Neural cell (in vitro differentiated cells): ENCODE measurements around the gene PLD3. TPM values are rescaled to one million over a fixed set of nuclear protein-coding genes. Genes with fewer than 3 reads are reported as not detected.

ENCODE experiments used
- H2AFZ ChIP-seq: fragments of 200-600, 300-800 bp; sonication (generic), shearing (Covaris generic); 2 replicates; pipeline ENCODE4 v1.6.0; 2014; ENCODE audit warnings: low read depth, mild to moderate bottlenecking, antibody characterized with exemption, low read length, moderate library complexity
- H3F3A ChIP-seq: fragments of 200-600 bp; shearing (Covaris generic); 2 replicates; pipeline ENCODE4 v1.6.1; 2016; ENCODE audit warnings: mild to moderate bottlenecking, moderate library complexity, mixed read lengths, antibody characterized with exemption, low read length; ENCODE audit not compliant: insufficient read depth, poor library complexity, severe bottlenecking
- H3K27ac ChIP-seq: fragments of 200-600, 300-800 bp; sonication (generic), shearing (Covaris generic); 2 replicates; pipeline ENCODE4 v1.5.1; 2014; ENCODE audit warnings: mild to moderate bottlenecking, low read length, moderate library complexity
- H3K27me3 ChIP-seq: fragments of 300-800, 200-600 bp; sonication (generic), shearing (Covaris generic); 2 replicates; pipeline ENCODE4 v1.6.0; 2014; ENCODE audit warnings: mild to moderate bottlenecking, low read depth, low read length, moderate library complexity; ENCODE audit not compliant: insufficient read depth
- H3K36me3 ChIP-seq: fragments of 300-800, 200-600 bp; sonication (generic), shearing (Covaris generic); 2 replicates; pipeline ENCODE4 v1.5.1; 2014; ENCODE audit warnings: mild to moderate bottlenecking, antibody characterized with exemption, low read length, moderate library complexity; ENCODE audit not compliant: insufficient read depth
- H3K4me2 ChIP-seq: fragments of 300-800, 200-600 bp; sonication (generic), shearing (Covaris generic); 2 replicates; pipeline ENCODE4 v1.6.0; 2014; ENCODE audit warnings: mild to moderate bottlenecking, low read length
- H3K4me3 ChIP-seq: fragments of 300-800, 200-600 bp; sonication (generic), shearing (Covaris generic); 2 replicates; pipeline ENCODE4 v1.5.1; 2014; ENCODE audit warnings: mild to moderate bottlenecking, low read length, moderate library complexity
- H3K79me2 ChIP-seq: fragments of 200-600 bp; shearing (Covaris generic); replicated peaks from 2 replicates; pipeline ENCODE4 v1.6.0; 2014; ENCODE audit warnings: mild to moderate bottlenecking, low read length, moderate library complexity; ENCODE audit not compliant: insufficient read depth
- H3K9ac ChIP-seq: fragments of 300-800, 200-600 bp; sonication (generic), shearing (Covaris generic); 2 replicates; pipeline ENCODE4 v1.6.1; 2016; ENCODE audit warnings: mild to moderate bottlenecking, low read length, mixed read lengths
- H3K9me2 ChIP-seq: fragments of 200-600 bp; shearing (Covaris generic); 2 replicates; pipeline ENCODE4 v1.6.1; 2016; ENCODE audit warnings: mild to moderate bottlenecking, low read length, mixed read lengths; ENCODE audit not compliant: insufficient read depth
- H3K9me3 ChIP-seq: fragments of 200-600, 300-800 bp; sonication (generic), shearing (Covaris generic); 2 replicates; pipeline ENCODE4 v1.6.1; 2016; ENCODE audit warnings: mild to moderate bottlenecking, mixed run types, low read length, moderate library complexity, mixed read lengths
- H4K20me1 ChIP-seq: fragments of 200-600 bp; shearing (Covaris generic); 2 replicates; pipeline ENCODE4 v1.6.1; 2016; ENCODE audit warnings: mild to moderate bottlenecking, mixed run types; ENCODE audit not compliant: insufficient read depth
- EP300 ChIP-seq: fragments of 450-650 bp; conservative IDR thresholded peaks from 2 replicates; pipeline ENCODE4 v1.6.1; 2014; ENCODE audit warnings: antibody characterized with exemption, mild to moderate bottlenecking, moderate library complexity; ENCODE audit not compliant: poor library complexity, severe bottlenecking
- EZH2 ChIP-seq: fragments of 200-600, 300-800 bp; shearing (Covaris generic), sonication (generic); IDR thresholded peaks from 2 replicates; pipeline ENCODE4 v1.6.1; 2014; ENCODE audit warnings: antibody characterized with exemption, low read length, borderline replicate concordance, mild to moderate bottlenecking; ENCODE audit not compliant: insufficient read depth, poor library complexity, severe bottlenecking
- MXI1 ChIP-seq: fragments of 450-650 bp; conservative IDR thresholded peaks from 2 replicates; pipeline ENCODE4 v1.6.1; 2014; ENCODE audit warnings: antibody characterized with exemption, mild to moderate bottlenecking; ENCODE audit not compliant: poor library complexity, severe bottlenecking
- POLR2AphosphoS5 ChIP-seq: IDR thresholded peaks from 2 replicates; pipeline ENCODE4 v1.6.1; 2012
- RAD21 ChIP-seq: fragments of 450-650 bp; conservative IDR thresholded peaks from 2 replicates; pipeline ENCODE4 v1.6.1; 2014; ENCODE audit warnings: antibody characterized with exemption, mild to moderate bottlenecking, moderate library complexity
- SMC3 ChIP-seq: fragments of 450-650 bp; conservative IDR thresholded peaks from 2 replicates; pipeline ENCODE4 v1.6.1; 2014; ENCODE audit warnings: antibody characterized with exemption, mild to moderate bottlenecking, moderate library complexity; ENCODE audit not compliant: poor library complexity
- TAF1 ChIP-seq: IDR thresholded peaks from 2 replicates; pipeline ENCODE4 v1.6.1; 2012; ENCODE audit warnings: low read depth
- polyA plus RNA-seq: library from polyadenylated mRNA; depleted of rRNA; stranded (reverse); fragments of >200 nt; gene quantifications from 2 replicates; pipeline ENCODE4 v1.2.3, GENCODE V29; 2014
- TF ChIP-seq, protein P1 (sequence below): IDR thresholded peaks from 2 replicates; pipeline ENCODE4 v1.6.1; 2012; ENCODE audit warnings: borderline replicate concordance
- TF ChIP-seq, protein P2 (sequence below): fragments of 450-650 bp; IDR thresholded peaks from 2 replicates; pipeline ENCODE4 v1.5.1; 2014; ENCODE audit warnings: antibody characterized with exemption, mild to moderate bottlenecking, moderate library complexity; ENCODE audit not compliant: poor library complexity, severe bottlenecking

PLD3 gene
- polyA plus RNA-seq, 1 donor from 2014 or later: 426 TPM

GRCh38 chr19:40377876-40378385 lies 29.4 kb downstream of the PLD3 start:
- H3K27ac ChIP-seq: no peak overlapping the region
- no peak overlapping the region for H3K9ac ChIP-seq
- no peak overlapping the region for H3K4me3 ChIP-seq
- H3K36me3 ChIP-seq: peaks cover 7% of the 10 kb centered on the region
- no peaks in the 10 kb centered on the region for H3K27me3 ChIP-seq
- no peaks in the 10 kb centered on the region for H3K79me2 ChIP-seq
- no peaks in the 10 kb centered on the region for H3F3A ChIP-seq
- no peak overlapping the region for H2AFZ ChIP-seq
- H3K9me3 ChIP-seq: no peaks in the 10 kb centered on the region
- no peaks in the 10 kb centered on the region for H3K9me2 ChIP-seq
- H4K20me1 ChIP-seq: no peaks in the 10 kb centered on the region
- no peak overlapping the region for H3K4me2 ChIP-seq
- TF ChIP-seq, protein P1, sequence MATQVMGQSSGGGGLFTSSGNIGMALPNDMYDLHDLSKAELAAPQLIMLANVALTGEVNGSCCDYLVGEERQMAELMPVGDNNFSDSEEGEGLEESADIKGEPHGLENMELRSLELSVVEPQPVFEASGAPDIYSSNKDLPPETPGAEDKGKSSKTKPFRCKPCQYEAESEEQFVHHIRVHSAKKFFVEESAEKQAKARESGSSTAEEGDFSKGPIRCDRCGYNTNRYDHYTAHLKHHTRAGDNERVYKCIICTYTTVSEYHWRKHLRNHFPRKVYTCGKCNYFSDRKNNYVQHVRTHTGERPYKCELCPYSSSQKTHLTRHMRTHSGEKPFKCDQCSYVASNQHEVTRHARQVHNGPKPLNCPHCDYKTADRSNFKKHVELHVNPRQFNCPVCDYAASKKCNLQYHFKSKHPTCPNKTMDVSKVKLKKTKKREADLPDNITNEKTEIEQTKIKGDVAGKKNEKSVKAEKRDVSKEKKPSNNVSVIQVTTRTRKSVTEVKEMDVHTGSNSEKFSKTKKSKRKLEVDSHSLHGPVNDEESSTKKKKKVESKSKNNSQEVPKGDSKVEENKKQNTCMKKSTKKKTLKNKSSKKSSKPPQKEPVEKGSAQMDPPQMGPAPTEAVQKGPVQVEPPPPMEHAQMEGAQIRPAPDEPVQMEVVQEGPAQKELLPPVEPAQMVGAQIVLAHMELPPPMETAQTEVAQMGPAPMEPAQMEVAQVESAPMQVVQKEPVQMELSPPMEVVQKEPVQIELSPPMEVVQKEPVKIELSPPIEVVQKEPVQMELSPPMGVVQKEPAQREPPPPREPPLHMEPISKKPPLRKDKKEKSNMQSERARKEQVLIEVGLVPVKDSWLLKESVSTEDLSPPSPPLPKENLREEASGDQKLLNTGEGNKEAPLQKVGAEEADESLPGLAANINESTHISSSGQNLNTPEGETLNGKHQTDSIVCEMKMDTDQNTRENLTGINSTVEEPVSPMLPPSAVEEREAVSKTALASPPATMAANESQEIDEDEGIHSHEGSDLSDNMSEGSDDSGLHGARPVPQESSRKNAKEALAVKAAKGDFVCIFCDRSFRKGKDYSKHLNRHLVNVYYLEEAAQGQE: no peak
- TF ChIP-seq MXI1 (no peak), POLR2AphosphoS5 (no peak), SMC3 (no peak), EP300 (no peak), TAF1 (no peak), RAD21 (no peak), EZH2 (no peak)
- TF ChIP-seq, protein P2, sequence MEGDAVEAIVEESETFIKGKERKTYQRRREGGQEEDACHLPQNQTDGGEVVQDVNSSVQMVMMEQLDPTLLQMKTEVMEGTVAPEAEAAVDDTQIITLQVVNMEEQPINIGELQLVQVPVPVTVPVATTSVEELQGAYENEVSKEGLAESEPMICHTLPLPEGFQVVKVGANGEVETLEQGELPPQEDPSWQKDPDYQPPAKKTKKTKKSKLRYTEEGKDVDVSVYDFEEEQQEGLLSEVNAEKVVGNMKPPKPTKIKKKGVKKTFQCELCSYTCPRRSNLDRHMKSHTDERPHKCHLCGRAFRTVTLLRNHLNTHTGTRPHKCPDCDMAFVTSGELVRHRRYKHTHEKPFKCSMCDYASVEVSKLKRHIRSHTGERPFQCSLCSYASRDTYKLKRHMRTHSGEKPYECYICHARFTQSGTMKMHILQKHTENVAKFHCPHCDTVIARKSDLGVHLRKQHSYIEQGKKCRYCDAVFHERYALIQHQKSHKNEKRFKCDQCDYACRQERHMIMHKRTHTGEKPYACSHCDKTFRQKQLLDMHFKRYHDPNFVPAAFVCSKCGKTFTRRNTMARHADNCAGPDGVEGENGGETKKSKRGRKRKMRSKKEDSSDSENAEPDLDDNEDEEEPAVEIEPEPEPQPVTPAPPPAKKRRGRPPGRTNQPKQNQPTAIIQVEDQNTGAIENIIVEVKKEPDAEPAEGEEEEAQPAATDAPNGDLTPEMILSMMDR: no peak

GRCh38 chr19:40378509-40378908 lies 30.0 kb downstream of the PLD3 start:
- Histone ChIP-seq H3K4me2 (no peak overlapping the region), H3K27me3 (no peaks in the 10 kb centered on the region), H3K79me2 (no peaks in the 10 kb centered on the region), H4K20me1 (no peaks in the 10 kb centered on the region), H3F3A (no peaks in the 10 kb centered on the region), H3K36me3 (peaks cover 6% of the 10 kb centered on the region), H3K9me3 (no peaks in the 10 kb centered on the region), H3K9ac (no peak overlapping the region), H3K9me2 (no peaks in the 10 kb centered on the region), H3K27ac (no peak overlapping the region), H3K4me3 (no peak overlapping the region), H2AFZ (no peak overlapping the region)
- no peak for TF ChIP-seq TAF1
- TF ChIP-seq, protein P1: no peak
- TF ChIP-seq, protein P2: no peak
- no peak for TF ChIP-seq EP300
- no peak for TF ChIP-seq RAD21
- no peak for TF ChIP-seq POLR2AphosphoS5
- TF ChIP-seq EZH2: no peak
- no peak for TF ChIP-seq SMC3
- no peak for TF ChIP-seq MXI1
